ENCODE measurements around the gene OR2T5.
"Not testable (repeated sequence)": the region's sequence is repeated elsewhere in the genome, so short reads cannot be mapped to it uniquely, and the experiment has no call there.

The OR2T5 gene

GRCh38 chr1:248488289-248488688 lies at the start of gene OR2T5:
Gene OR2T5 (plus strand): TSS chr1:248488589. CDS start chr1:248488589, 0 bp downstream.
- DNase-seq: not testable (repeated sequence)

GRCh38 chr1:248438668-248439067 lies 49.7 kb upstream of the OR2T5 start:
- DNase-seq: not testable (repeated sequence)

- DNase-seq: not testable (repeated sequence)
These were observed 49.1 kb upstream of the OR2T5 start for GRCh38 chr1:248439283-248439682.

GRCh38 chr1:248442500-248443277 lies 45.7 kb upstream of the OR2T5 start:
- not testable (repeated sequence) for DNase-seq

GRCh38 chr1:248444603-248445002 lies 43.8 kb upstream of the OR2T5 start:
- not testable (repeated sequence) for DNase-seq

GRCh38 chr1:248445399-248445798 lies 43.0 kb upstream of the OR2T5 start, which contains the start of gene OR2T2:
Gene OR2T2 (plus strand): TSS chr1:248445637. CDS start chr1:248452798, 7,161 bp downstream.
- not testable (repeated sequence) for DNase-seq

- DNase-seq: not testable (repeated sequence)
These were observed 39.8 kb upstream of the OR2T5 start for GRCh38 chr1:248448409-248449074.

GRCh38 chr1:248449821-248450465 lies 38.4 kb upstream of the OR2T5 start:
- not testable (repeated sequence) for DNase-seq

GRCh38 chr1:248450466-248451145 lies 37.8 kb upstream of the OR2T5 start:
- DNase-seq: not testable (repeated sequence)

- not testable (repeated sequence) for DNase-seq
These were observed 34.8 kb upstream of the OR2T5 start for GRCh38 chr1:248453619-248454018.

GRCh38 chr1:248455045-248455444 lies 33.3 kb upstream of the OR2T5 start:
- DNase-seq: not testable (repeated sequence)

- DNase-seq: not testable (repeated sequence)
These were observed 31.8 kb upstream of the OR2T5 start for GRCh38 chr1:248456635-248457034.

GRCh38 chr1:248459117-248459516 lies 29.3 kb upstream of the OR2T5 start:
- DNase-seq: not testable (repeated sequence)

GRCh38 chr1:248471154-248471553 lies 17.2 kb upstream of the OR2T5 start:
- DNase-seq: no peak

GRCh38 chr1:248472111-248472510 lies 16.3 kb upstream of the OR2T5 start:
- DNase-seq: not testable (repeated sequence)

GRCh38 chr1:248473051-248473450 lies 15.3 kb upstream of the OR2T5 start, which contains the start of gene OR2T3:
Gene OR2T3 (plus strand): TSS chr1:248473351. CDS start chr1:248473351, 0 bp downstream.
- not testable (repeated sequence) for DNase-seq

- not testable (repeated sequence) for DNase-seq
These were observed 12.7 kb upstream of the OR2T5 start for GRCh38 chr1:248475660-248476059.

GRCh38 chr1:248481686-248482579 lies 6.5 kb upstream of the OR2T5 start:
- DNase-seq: not testable (repeated sequence)

GRCh38 chr1:248496661-248497060 lies 8.3 kb downstream of the OR2T5 start:
- not testable (repeated sequence) for DNase-seq

- peak; percentile 4 for DNase-seq
These were observed 12.1 kb downstream of the OR2T5 start for GRCh38 chr1:248500305-248501035.

- not testable (repeated sequence) for DNase-seq
These were observed 19.4 kb downstream of the OR2T5 start, which contains the start of gene OR2G6 for GRCh38 chr1:248507773-248508172. Gene OR2G6 (plus strand): TSS chr1:248508073. CDS start chr1:248521647, 13,574 bp downstream.

All from hematopoietic multipotent progenitor cell treated with erythropoietin and hydrocortisone succinate and interleukin-3 and kit ligand, for 6 days (in vitro differentiated cells).